ENCODE measurements around the gene CYP26C1. TPM values are rescaled to one million over a fixed set of nuclear protein-coding genes. Genes with fewer than 3 reads are reported as not detected.
A peak's percentile ranks its signal among the peaks of the same experiment; 100 is the strongest.

Gene CYP26C1
- total and polyA plus RNA-seq, 5 donors from 2014 or later, result not detected

GRCh38 chr10:93083743-93084539 is 23.3 kb downstream of the CYP26C1 start:
- no peak overlapping the region for H3K27ac Mint-ChIP-seq
- no peaks in the 10 kb centered on the region for H3K27me3 ChIP-seq (ENCODE audit: control insufficient read depth, insufficient read depth, low read length)
- peaks cover 0 to 7% (median 2%) of the 10 kb centered on the region in 4 donors for H3K4me1 Mint-ChIP-seq
- DNase-seq, result no peak
- H3K4me1 ChIP-seq (ENCODE audit: control insufficient read depth, insufficient read depth, low read length, poor library complexity, severe bottlenecking), result peaks cover 4% of the 10 kb centered on the region
- peaks cover 0 to 2% (median 0%) of the 10 kb centered on the region in 7 donors for H3K9me3 Mint-ChIP-seq
- peaks cover 37% of the 10 kb centered on the region for H3K27me3 Mint-ChIP-seq
- no peak for ATAC-seq (ENCODE audit: low read depth in 2 of 2)
- no peaks in the 10 kb centered on the region for H3K9me3 ChIP-seq (ENCODE audit: control insufficient read depth in 2 of 2, low read length in 2 of 2)
- H3K27ac ChIP-seq (ENCODE audit: insufficient read depth, low read length, poor library complexity, severe bottlenecking), result no peak overlapping the region
- no peaks in the 10 kb centered on the region for H3K36me3 ChIP-seq (ENCODE audit: control insufficient read depth, insufficient read depth, low read length)
- no peaks in the 10 kb centered on the region for H3K36me3 Mint-ChIP-seq
- H3K4me3 ChIP-seq (ENCODE audit: low read depth, low read length), result no peak overlapping the region
- H3K4me3 Mint-ChIP-seq, result no peak overlapping the region

GRCh38 chr10:93085272-93085859 is 24.8 kb downstream of the CYP26C1 start:
- Mint-ChIP-seq H3K36me3 (no peaks in the 10 kb centered on the region), H3K4me1 (peaks cover 0 to 3% (median 0%) of the 10 kb centered on the region in 4 donors), H3K27ac (no peak overlapping the region), H3K27me3 (peaks cover 23% of the 10 kb centered on the region), H3K9me3 (peaks cover 0 to 1% (median 0%) of the 10 kb centered on the region in 7 donors), H3K4me3 (no peak overlapping the region)
- DNase-seq, result no peak
- Histone ChIP-seq H3K36me3 (ENCODE audit: control insufficient read depth, insufficient read depth, low read length) (no peaks in the 10 kb centered on the region), H3K27ac (ENCODE audit: insufficient read depth, low read length, poor library complexity, severe bottlenecking) (no peak overlapping the region), H3K4me1 (ENCODE audit: control insufficient read depth, insufficient read depth, low read length, poor library complexity, severe bottlenecking) (no peaks in the 10 kb centered on the region), H3K9me3 (ENCODE audit: control insufficient read depth in 2 of 2, low read length in 2 of 2) (no peaks in the 10 kb centered on the region), H3K27me3 (ENCODE audit: control insufficient read depth, insufficient read depth, low read length) (no peaks in the 10 kb centered on the region), H3K4me3 (ENCODE audit: low read depth, low read length) (no peak overlapping the region)
- no peak for ATAC-seq (ENCODE audit: low read depth in 2 of 2)

- Mint-ChIP-seq H3K4me1 (no peaks in the 10 kb centered on the region), H3K9me3 (peaks cover 0 to 1% (median 0%) of the 10 kb centered on the region in 7 donors), H3K4me3 (no peak overlapping the region), H3K27ac (no peak overlapping the region), H3K27me3 (peaks cover 15% of the 10 kb centered on the region), H3K36me3 (no peaks in the 10 kb centered on the region)
- H3K27ac ChIP-seq (ENCODE audit: insufficient read depth, low read length, poor library complexity, severe bottlenecking), result no peak overlapping the region
- no peaks in the 10 kb centered on the region for H3K36me3 ChIP-seq (ENCODE audit: control insufficient read depth, insufficient read depth, low read length)
- H3K4me3 ChIP-seq (ENCODE audit: low read depth, low read length), result no peak overlapping the region
- DNase-seq, result no peak
- no peak for ATAC-seq (ENCODE audit: low read depth in 2 of 2)
- H3K27me3 ChIP-seq (ENCODE audit: control insufficient read depth, insufficient read depth, low read length), result no peaks in the 10 kb centered on the region
- no peaks in the 10 kb centered on the region for H3K4me1 ChIP-seq (ENCODE audit: control insufficient read depth, insufficient read depth, low read length, poor library complexity, severe bottlenecking)
- H3K9me3 ChIP-seq (ENCODE audit: control insufficient read depth in 2 of 2, low read length in 2 of 2), result no peaks in the 10 kb centered on the region
Measured at GRCh38 chr10:93086289-93086688, 25.7 kb downstream of the CYP26C1 start.

GRCh38 chr10:93087846-93088245 is 27.2 kb downstream of the CYP26C1 start:
- no peak for ATAC-seq (ENCODE audit: low read depth in 2 of 2)
- Mint-ChIP-seq H3K36me3 (no peaks in the 10 kb centered on the region), H3K4me3 (no peak overlapping the region), H3K27me3 (peaks cover 4% of the 10 kb centered on the region), H3K27ac (no peak overlapping the region), H3K9me3 (peaks cover 0 to 1% (median 0%) of the 10 kb centered on the region in 7 donors), H3K4me1 (no peaks in the 10 kb centered on the region)
- Histone ChIP-seq H3K27me3 (ENCODE audit: control insufficient read depth, insufficient read depth, low read length) (no peaks in the 10 kb centered on the region), H3K36me3 (ENCODE audit: control insufficient read depth, insufficient read depth, low read length) (no peaks in the 10 kb centered on the region), H3K4me1 (ENCODE audit: control insufficient read depth, insufficient read depth, low read length, poor library complexity, severe bottlenecking) (no peaks in the 10 kb centered on the region), H3K4me3 (ENCODE audit: low read depth, low read length) (no peak overlapping the region), H3K9me3 (ENCODE audit: control insufficient read depth in 2 of 2, low read length in 2 of 2) (no peaks in the 10 kb centered on the region), H3K27ac (ENCODE audit: insufficient read depth, low read length, poor library complexity, severe bottlenecking) (no peak overlapping the region)
- DNase-seq, result no peak

GRCh38 chr10:93088466-93088865 is 27.9 kb downstream of the CYP26C1 start:
- no peak overlapping the region for H3K4me3 Mint-ChIP-seq
- Histone ChIP-seq H3K4me3 (ENCODE audit: low read depth, low read length) (no peak overlapping the region), H3K27me3 (ENCODE audit: control insufficient read depth, insufficient read depth, low read length) (no peaks in the 10 kb centered on the region), H3K9me3 (ENCODE audit: control insufficient read depth in 2 of 2, low read length in 2 of 2) (no peaks in the 10 kb centered on the region), H3K27ac (ENCODE audit: insufficient read depth, low read length, poor library complexity, severe bottlenecking) (no peak overlapping the region), H3K4me1 (ENCODE audit: control insufficient read depth, insufficient read depth, low read length, poor library complexity, severe bottlenecking) (no peaks in the 10 kb centered on the region), H3K36me3 (ENCODE audit: control insufficient read depth, insufficient read depth, low read length) (no peaks in the 10 kb centered on the region)
- ATAC-seq (ENCODE audit: low read depth in 2 of 2) (no peak), DNase-seq (no peak)
- H3K27ac Mint-ChIP-seq, result no peak overlapping the region
- no peaks in the 10 kb centered on the region for H3K4me1 Mint-ChIP-seq
- no peaks in the 10 kb centered on the region for H3K27me3 Mint-ChIP-seq
- H3K36me3 Mint-ChIP-seq, result no peaks in the 10 kb centered on the region
- peaks cover 0 to 1% (median 0%) of the 10 kb centered on the region in 7 donors for H3K9me3 Mint-ChIP-seq

GRCh38 chr10:93090619-93091018 is 30.0 kb downstream of the CYP26C1 start:
- Histone ChIP-seq H3K27me3 (ENCODE audit: control insufficient read depth, insufficient read depth, low read length) (no peaks in the 10 kb centered on the region), H3K4me1 (ENCODE audit: control insufficient read depth, insufficient read depth, low read length, poor library complexity, severe bottlenecking) (no peaks in the 10 kb centered on the region), H3K9me3 (ENCODE audit: control insufficient read depth in 2 of 2, low read length in 2 of 2) (no peaks in the 10 kb centered on the region), H3K27ac (ENCODE audit: insufficient read depth, low read length, poor library complexity, severe bottlenecking) (no peak overlapping the region), H3K36me3 (ENCODE audit: control insufficient read depth, insufficient read depth, low read length) (no peaks in the 10 kb centered on the region), H3K4me3 (ENCODE audit: low read depth, low read length) (no peak overlapping the region)
- ATAC-seq (ENCODE audit: low read depth in 2 of 2) (no peak), DNase-seq (no peak)
- Mint-ChIP-seq H3K4me1 (no peaks in the 10 kb centered on the region), H3K9me3 (peaks cover 0 to 1% (median 0%) of the 10 kb centered on the region in 7 donors), H3K4me3 (no peak overlapping the region), H3K27me3 (no peaks in the 10 kb centered on the region), H3K27ac (no peak overlapping the region), H3K36me3 (no peaks in the 10 kb centered on the region)

- Histone ChIP-seq H3K4me3 (ENCODE audit: low read depth, low read length) (no peak overlapping the region), H3K27me3 (ENCODE audit: control insufficient read depth, insufficient read depth, low read length) (no peaks in the 10 kb centered on the region), H3K9me3 (ENCODE audit: control insufficient read depth in 2 of 2, low read length in 2 of 2) (no peaks in the 10 kb centered on the region), H3K36me3 (ENCODE audit: control insufficient read depth, insufficient read depth, low read length) (no peaks in the 10 kb centered on the region), H3K4me1 (ENCODE audit: control insufficient read depth, insufficient read depth, low read length, poor library complexity, severe bottlenecking) (no peaks in the 10 kb centered on the region), H3K27ac (ENCODE audit: insufficient read depth, low read length, poor library complexity, severe bottlenecking) (no peak overlapping the region)
- Mint-ChIP-seq H3K36me3 (no peaks in the 10 kb centered on the region), H3K4me3 (no peak overlapping the region), H3K27ac (no peak overlapping the region), H3K27me3 (no peaks in the 10 kb centered on the region), H3K4me1 (no peaks in the 10 kb centered on the region), H3K9me3 (peaks cover 0 to 1% (median 0%) of the 10 kb centered on the region in 7 donors)
- no peak for ATAC-seq (ENCODE audit: low read depth in 2 of 2)
- no peak for DNase-seq
Measured at GRCh38 chr10:93091960-93092359, 31.4 kb downstream of the CYP26C1 start.

- Mint-ChIP-seq H3K27me3 (peaks cover 9% of the 10 kb centered on the region), H3K4me3 (no peak overlapping the region), H3K27ac (peak overlapping the region in 1 of 3 donors; percentile 62), H3K4me1 (no peaks in the 10 kb centered on the region), H3K36me3 (no peaks in the 10 kb centered on the region), H3K9me3 (peaks cover 0 to 2% (median 0%) of the 10 kb centered on the region in 7 donors)
- Histone ChIP-seq H3K4me3 (ENCODE audit: low read depth, low read length) (no peak overlapping the region), H3K27me3 (ENCODE audit: control insufficient read depth, insufficient read depth, low read length) (no peaks in the 10 kb centered on the region), H3K4me1 (ENCODE audit: control insufficient read depth, insufficient read depth, low read length, poor library complexity, severe bottlenecking) (no peaks in the 10 kb centered on the region), H3K27ac (ENCODE audit: insufficient read depth, low read length, poor library complexity, severe bottlenecking) (no peak overlapping the region), H3K9me3 (ENCODE audit: control insufficient read depth in 2 of 2, low read length in 2 of 2) (no peaks in the 10 kb centered on the region), H3K36me3 (ENCODE audit: control insufficient read depth, insufficient read depth, low read length) (no peaks in the 10 kb centered on the region)
- DNase-seq (no peak), ATAC-seq (ENCODE audit: low read depth in 2 of 2) (no peak)
Measured at GRCh38 chr10:93095225-93095624, 34.6 kb downstream of the CYP26C1 start.

Measured in CD4-positive, CD25-positive, alpha-beta regulatory T cell (primary cell).